OCI-LY3 (cell line): ENCODE data around the gene OPHN1.

Experiments
- H2AFZ ChIP-seq: fragments of 200-600, 300-600 bp; shearing (Covaris generic); 2 replicates; pipeline ENCODE4 v1.6.0; 2014; ENCODE audit warnings: antibody characterized with exemption, low read depth, low read length
- H3K27ac ChIP-seq: fragments of 200-600, 300-600 bp; sonication (generic); 2 replicates; pipeline ENCODE4 v1.5.1; 2014; ENCODE audit warnings: mild to moderate bottlenecking, low read length, moderate library complexity, mixed read lengths
- H3K27me3 ChIP-seq: fragments of 200-600, 300-600 bp; sonication (generic); 2 replicates; pipeline ENCODE4 v1.6.1; 2014; ENCODE audit warnings: low read depth, low read length, mixed read lengths
- H3K36me3 ChIP-seq: fragments of 200-600, 300-600 bp; sonication (generic); replicated peaks from 2 replicates; pipeline ENCODE3; 2014; ENCODE audit warnings: low read depth, low read length, mixed read lengths
- H3K4me1 ChIP-seq: fragments of 300-600, 200-600 bp; sonication (generic); 2 replicates; pipeline ENCODE4 v1.6.1; 2014; ENCODE audit warnings: low read length, mixed read lengths
- H3K4me2 ChIP-seq: fragments of 200-600, 300-600 bp; sonication (generic); 2 replicates; pipeline ENCODE4 v1.6.1; 2014; ENCODE audit warnings: low read length, mixed read lengths
- H3K4me3 ChIP-seq: fragments of 300-600, 200-600 bp; sonication (generic); 2 replicates; pipeline ENCODE4 v1.5.1; 2014; ENCODE audit warnings: antibody characterized with exemption, mild to moderate bottlenecking, low read length, moderate library complexity
- H3K79me2 ChIP-seq: fragments of 300-600, 200-600 bp; shearing (Covaris generic); 2 replicates; pipeline ENCODE4 v1.6.1; 2014; ENCODE audit warnings: mild to moderate bottlenecking, low read length, mixed read lengths
- H3K9ac ChIP-seq: fragments of 300-600, 200-600 bp; shearing (Covaris generic); 2 replicates; pipeline ENCODE4 v1.6.0; 2014; ENCODE audit warnings: mild to moderate bottlenecking, low read length, moderate library complexity
- H3K9me3 ChIP-seq: fragments of 200-600, 300-600 bp; shearing (Covaris generic); 2 replicates; pipeline ENCODE4 v1.6.1; 2014; ENCODE audit warnings: low read length, mixed read lengths; ENCODE audit not compliant: insufficient read depth
- H4K20me1 ChIP-seq: fragments of 200-600, 300-600 bp; sonication (generic); 2 replicates; pipeline ENCODE4 v1.6.1; 2016; ENCODE audit warnings: low read length, mixed read lengths; ENCODE audit not compliant: insufficient read depth
- EZH2phosphoT487 ChIP-seq: fragments of 200-600 bp; shearing (Covaris generic); IDR thresholded peaks from 2 replicates; pipeline ENCODE4 v1.6.1; 2018; ENCODE audit warnings: antibody characterized with exemption, mixed run types, low read depth
- TF ChIP-seq, protein P1 (sequence below): fragments of 200-600, 300-600 bp; sonication (generic); IDR thresholded peaks from 2 replicates; pipeline ENCODE4 v1.5.1; 2014; ENCODE audit warnings: antibody characterized with exemption, low read length, low read depth

The OPHN1 gene

DNA sequence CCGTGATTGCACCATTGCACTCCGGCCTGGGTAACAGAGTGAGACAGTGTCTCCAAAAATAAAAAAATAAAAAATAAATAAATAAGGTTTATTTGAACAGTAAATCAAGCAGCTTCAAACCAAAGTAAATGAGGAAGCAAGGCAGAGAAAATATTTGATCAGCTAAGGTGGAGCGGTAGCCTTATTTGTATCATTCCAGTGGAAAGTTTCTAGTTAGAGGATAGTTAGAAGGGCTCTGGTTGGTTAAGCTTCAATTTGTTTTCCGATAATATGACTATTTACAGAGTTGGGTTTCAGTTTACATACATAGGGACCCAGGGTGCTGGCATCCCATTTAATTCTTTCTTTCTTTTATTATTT, 21.8 kb upstream of the OPHN1 start:
- H3K4me1 ChIP-seq: no peaks in the 10 kb centered on the region

DNA sequence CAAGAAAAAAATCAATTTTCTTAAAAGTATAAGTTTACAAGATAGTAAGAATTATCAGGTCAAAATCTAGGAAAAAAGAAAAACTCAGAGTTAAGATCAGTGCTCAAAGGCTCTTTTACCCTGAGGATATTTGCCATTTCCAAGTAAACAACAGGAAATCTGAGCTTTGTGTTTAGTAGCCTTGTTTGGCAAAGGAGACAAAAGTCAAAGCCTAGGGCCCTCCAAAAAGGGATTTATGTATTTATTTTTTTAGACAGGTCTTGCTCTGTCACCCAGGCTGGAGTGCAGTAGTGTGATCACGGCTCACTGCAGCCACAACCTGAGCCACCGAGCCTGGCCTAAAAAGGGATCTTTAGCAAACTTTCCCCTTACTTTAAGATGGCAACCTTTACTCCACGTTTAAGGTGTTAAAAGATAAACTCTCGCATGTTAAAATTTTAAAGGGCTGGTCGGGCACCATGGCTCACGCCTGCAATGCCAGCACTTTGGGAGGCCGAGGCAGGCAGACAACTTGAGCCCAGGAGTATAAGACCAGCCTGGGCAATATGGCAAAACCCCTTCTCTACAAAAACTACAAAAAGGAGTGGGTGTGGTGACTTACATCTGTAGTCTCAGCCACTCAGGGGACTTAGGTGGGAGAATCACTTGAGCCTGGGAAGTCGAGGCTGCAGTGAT, 21.3 kb upstream of the OPHN1 start:
- H3K4me2 ChIP-seq: no peak overlapping the region
- no peak overlapping the region for H3K27ac ChIP-seq

More for the DNA sequence above, 21.8 kb upstream of the OPHN1 start:
- H3K4me3 ChIP-seq: no peak overlapping the region
- H3K27ac ChIP-seq: no peak overlapping the region
- TF ChIP-seq, protein P1, sequence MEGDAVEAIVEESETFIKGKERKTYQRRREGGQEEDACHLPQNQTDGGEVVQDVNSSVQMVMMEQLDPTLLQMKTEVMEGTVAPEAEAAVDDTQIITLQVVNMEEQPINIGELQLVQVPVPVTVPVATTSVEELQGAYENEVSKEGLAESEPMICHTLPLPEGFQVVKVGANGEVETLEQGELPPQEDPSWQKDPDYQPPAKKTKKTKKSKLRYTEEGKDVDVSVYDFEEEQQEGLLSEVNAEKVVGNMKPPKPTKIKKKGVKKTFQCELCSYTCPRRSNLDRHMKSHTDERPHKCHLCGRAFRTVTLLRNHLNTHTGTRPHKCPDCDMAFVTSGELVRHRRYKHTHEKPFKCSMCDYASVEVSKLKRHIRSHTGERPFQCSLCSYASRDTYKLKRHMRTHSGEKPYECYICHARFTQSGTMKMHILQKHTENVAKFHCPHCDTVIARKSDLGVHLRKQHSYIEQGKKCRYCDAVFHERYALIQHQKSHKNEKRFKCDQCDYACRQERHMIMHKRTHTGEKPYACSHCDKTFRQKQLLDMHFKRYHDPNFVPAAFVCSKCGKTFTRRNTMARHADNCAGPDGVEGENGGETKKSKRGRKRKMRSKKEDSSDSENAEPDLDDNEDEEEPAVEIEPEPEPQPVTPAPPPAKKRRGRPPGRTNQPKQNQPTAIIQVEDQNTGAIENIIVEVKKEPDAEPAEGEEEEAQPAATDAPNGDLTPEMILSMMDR: no peak
- no peak for TF ChIP-seq EZH2phosphoT487
- H3K27me3 ChIP-seq: no peaks in the 10 kb centered on the region
- no peaks in the 10 kb centered on the region for H3K79me2 ChIP-seq
- H3K9ac ChIP-seq: no peak overlapping the region
- no peak overlapping the region for H2AFZ ChIP-seq
- H3K9me3 ChIP-seq: no peaks in the 10 kb centered on the region
- no peak overlapping the region for H3K4me2 ChIP-seq
- no peaks in the 10 kb centered on the region for H4K20me1 ChIP-seq
- no peaks in the 10 kb centered on the region for H3K36me3 ChIP-seq

DNA sequence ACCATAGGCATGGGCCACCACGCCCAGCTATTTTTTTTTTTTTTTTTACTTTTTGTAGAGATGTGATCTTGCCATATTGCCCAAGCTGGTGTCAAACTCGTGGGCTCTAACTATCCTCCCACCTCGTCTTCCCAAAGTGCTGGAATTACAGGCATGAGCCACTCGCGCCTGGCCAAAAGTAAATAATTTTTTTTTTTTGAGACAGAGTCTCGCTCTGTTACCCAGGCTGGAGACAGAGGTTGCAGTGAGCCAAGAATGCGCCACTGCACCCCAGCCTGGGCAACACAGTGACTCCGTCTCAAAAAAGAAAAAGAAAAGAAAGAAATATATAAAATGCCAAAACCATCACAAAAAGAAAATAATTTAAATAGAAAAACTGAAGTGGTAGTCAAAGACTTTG, 18.4 kb upstream of the OPHN1 start:
- no peaks in the 10 kb centered on the region for H4K20me1 ChIP-seq
- H3K4me3 ChIP-seq: no peak overlapping the region
- no peaks in the 10 kb centered on the region for H3K4me1 ChIP-seq
- TF ChIP-seq EZH2phosphoT487: no peak
- TF ChIP-seq, protein P1: no peak
- H3K79me2 ChIP-seq: no peaks in the 10 kb centered on the region
- no peak overlapping the region for H3K9ac ChIP-seq
- no peak overlapping the region for H3K4me2 ChIP-seq
- H3K27me3 ChIP-seq: no peaks in the 10 kb centered on the region
- H3K36me3 ChIP-seq: no peaks in the 10 kb centered on the region
- H3K27ac ChIP-seq: no peak overlapping the region
- H2AFZ ChIP-seq: no peak overlapping the region
- H3K9me3 ChIP-seq: no peaks in the 10 kb centered on the region

More for the DNA sequence above, 21.3 kb upstream of the OPHN1 start:
- Histone ChIP-seq H3K4me3 (no peak overlapping the region), H3K79me2 (no peaks in the 10 kb centered on the region), H3K4me1 (no peaks in the 10 kb centered on the region), H3K9ac (no peak overlapping the region), H3K9me3 (no peaks in the 10 kb centered on the region), H3K36me3 (no peaks in the 10 kb centered on the region), H4K20me1 (no peaks in the 10 kb centered on the region), H3K27me3 (no peaks in the 10 kb centered on the region), H2AFZ (no peak overlapping the region)
- TF ChIP-seq, protein P1: no peak
- no peak for TF ChIP-seq EZH2phosphoT487

DNA sequence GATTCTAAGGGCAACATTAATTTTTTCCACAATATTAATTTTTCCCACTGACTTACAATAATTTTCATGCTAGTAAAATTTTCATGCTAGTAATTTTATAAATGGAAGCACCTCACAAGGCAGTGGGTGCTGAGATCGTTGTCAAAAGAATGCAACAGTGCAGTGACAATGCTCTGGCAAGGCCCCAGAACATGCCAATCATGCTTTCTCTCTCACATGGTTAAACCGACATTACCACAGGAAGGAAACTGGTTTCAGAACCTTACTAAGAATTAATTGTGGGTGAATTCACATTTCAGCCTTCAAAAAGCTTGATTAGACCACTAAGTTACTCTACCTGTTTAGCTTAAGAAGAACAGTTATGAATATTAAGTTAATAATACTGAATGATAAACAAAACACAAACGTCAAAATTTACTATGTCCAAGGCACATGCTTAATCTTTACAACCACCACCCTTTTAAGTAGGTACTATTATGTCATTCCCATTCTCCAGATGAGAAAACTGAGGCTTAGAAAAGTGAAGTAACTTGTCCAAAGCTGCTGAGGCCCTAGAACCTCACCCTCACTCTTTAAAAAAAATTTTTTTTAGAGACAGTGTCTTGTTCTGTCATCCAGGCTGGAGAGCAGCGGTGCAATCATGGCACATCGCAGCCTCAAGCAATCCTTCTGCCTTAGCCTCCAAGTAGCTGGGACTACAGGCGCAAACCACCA, 10.0 kb upstream of the OPHN1 start:
- TF ChIP-seq EZH2phosphoT487: no peak
- TF ChIP-seq, protein P1: no peak

More for the DNA sequence above, 10.0 kb upstream of the OPHN1 start:
- H3K9me3 ChIP-seq: no peaks in the 10 kb centered on the region
- H3K27me3 ChIP-seq: no peaks in the 10 kb centered on the region
- H3K9ac ChIP-seq: no peak overlapping the region
- no peak overlapping the region for H3K4me3 ChIP-seq
- H3K4me1 ChIP-seq: no peaks in the 10 kb centered on the region
- H2AFZ ChIP-seq: no peak overlapping the region
- no peaks in the 10 kb centered on the region for H3K79me2 ChIP-seq
- H3K27ac ChIP-seq: no peak overlapping the region
- no peaks in the 10 kb centered on the region for H3K36me3 ChIP-seq
- H4K20me1 ChIP-seq: no peaks in the 10 kb centered on the region
- no peak overlapping the region for H3K4me2 ChIP-seq
